LNCaP clone FGC (cell line): ENCODE measurements around the gene TASP1.

ENCODE experiments used
- DNase-seq: peaks from one replicate; pipeline ENCODE4 v3.0.0-alpha.2; 2011; ENCODE audit warnings: low read depth
- H3K4me3 ChIP-seq: 2 replicates; pipeline ENCODE4 v1.5.1; 2011; ENCODE audit warnings: mild to moderate bottlenecking, low read depth, low read length, control low read depth
- CTCF ChIP-seq: IDR thresholded peaks from 2 replicates; pipeline ENCODE4 v1.5.1; 2012; ENCODE audit warnings: mild to moderate bottlenecking; ENCODE audit not compliant: control insufficient read depth, insufficient read depth; ENCODE audit errors: extremely low read depth

TASP1 gene

GRCh38 chr20:13478366-13478765, 160.4 kb downstream of the TASP1 start:
- no peak for DNase-seq
- TF ChIP-seq CTCF = no peak
- H3K4me3 ChIP-seq = no peak overlapping the region

GRCh38 chr20:13474467-13474866, 164.3 kb downstream of the TASP1 start:
- no peak overlapping the region for H3K4me3 ChIP-seq
- no peak for DNase-seq
- TF ChIP-seq CTCF = no peak

- no peak overlapping the region for H3K4me3 ChIP-seq
Measured at GRCh38 chr20:13469262-13469661, 169.5 kb downstream of the TASP1 start.

GRCh38 chr20:13468166-13468565, 170.6 kb downstream of the TASP1 start:
- DNase-seq = no peak
- no peak for TF ChIP-seq CTCF
- no peak overlapping the region for H3K4me3 ChIP-seq

More at GRCh38 chr20:13469262-13469661, 169.5 kb downstream of the TASP1 start:
- DNase-seq = no peak
- TF ChIP-seq CTCF = no peak

- no peak for TF ChIP-seq CTCF
- H3K4me3 ChIP-seq = no peak overlapping the region
- DNase-seq = no peak
Measured at GRCh38 chr20:13464702-13465101, 174.0 kb downstream of the TASP1 start.

- H3K4me3 ChIP-seq = no peak overlapping the region
- no peak for DNase-seq
- no peak for TF ChIP-seq CTCF
Measured at GRCh38 chr20:13461849-13462458, 176.8 kb downstream of the TASP1 start.

- TF ChIP-seq CTCF = peak; percentile 75
- DNase-seq = peak; percentile 13
- no peak overlapping the region for H3K4me3 ChIP-seq
Measured at GRCh38 chr20:13458860-13459451, 179.8 kb downstream of the TASP1 start.
